CD4-positive, CD25-positive, alpha-beta regulatory T cell (primary cell): Measurements from ENCODE around the gene MSANTD2. TPM values are rescaled to one million over a fixed set of nuclear protein-coding genes. Genes with fewer than 3 reads are reported as not detected.

Experiments
- ATAC-seq, 2 donors: fragments of 150-1000 bp; cut with Tn5 transposase; one replicate each; pipeline ENCODE4 v1.10.0; 2021; ENCODE audit warnings: low read depth in 2 of 2, moderate number of reproducible peaks in 2 of 2, moderate library complexity in 1 of 2
- DNase-seq, 3 donors: peaks; one replicate each; pipeline versions ENCODE4 v3.0.0 to v3.0.0-alpha.2; 2012 to 2022; ENCODE audit warnings: mixed read lengths in 1 of 3
- H3K27ac ChIP-seq: one replicate; pipeline ENCODE4 v1.7.0; 2013; ENCODE audit warnings: mild to moderate bottlenecking, low read length; ENCODE audit not compliant: insufficient read depth, poor library complexity, severe bottlenecking
- H3K27me3 ChIP-seq: one replicate; pipeline ENCODE4 v1.7.0; 2013; ENCODE audit warnings: low read length; ENCODE audit not compliant: control insufficient read depth, insufficient read depth
- H3K36me3 ChIP-seq: one replicate; pipeline ENCODE4 v1.7.0; 2013; ENCODE audit warnings: mild to moderate bottlenecking, low read length, moderate library complexity; ENCODE audit not compliant: control insufficient read depth, insufficient read depth
- H3K4me1 ChIP-seq: 2 replicates; pipeline ENCODE4 v1.7.0; 2013; ENCODE audit warnings: mild to moderate bottlenecking, low read length; ENCODE audit not compliant: insufficient read depth, control insufficient read depth, poor library complexity, severe bottlenecking
- H3K4me3 ChIP-seq: one replicate; pipeline ENCODE4 v1.7.0; 2013; ENCODE audit warnings: low read depth, mild to moderate bottlenecking, low read length, moderate library complexity
- H3K9me3 ChIP-seq, 2 experiments: 1 replicate in 1 of 2; 2 replicates in 1 of 2; pipeline ENCODE4 v1.7.0; 2013; ENCODE audit warnings: low read length in 2 of 2, mild to moderate bottlenecking in 1 of 2, moderate library complexity in 1 of 2; ENCODE audit not compliant: control insufficient read depth in 2 of 2
- H3K27ac Mint-ChIP-seq, 3 donors: one replicate each; pipeline ENCODE4 v1.8.0; 2020 to 2022; ENCODE audit warnings: mild to moderate bottlenecking in 3 of 3, mixed read lengths in 3 of 3, moderate library complexity in 2 of 3
- H3K27me3 Mint-ChIP-seq: one replicate; pipeline ENCODE4 v1.8.0; 2022; ENCODE audit warnings: mild to moderate bottlenecking, mixed read lengths
- H3K36me3 Mint-ChIP-seq: one replicate; pipeline ENCODE4 v1.8.0; 2020; ENCODE audit warnings: mixed read lengths
- H3K4me1 Mint-ChIP-seq, 4 donors: one replicate each; pipeline ENCODE4 v1.8.0; 2020 to 2022; ENCODE audit warnings: mixed read lengths in 4 of 4, mild to moderate bottlenecking in 1 of 4
- H3K4me3 Mint-ChIP-seq, 4 donors: one replicate each; pipeline ENCODE4 v1.8.0; 2020 to 2022; ENCODE audit warnings: mild to moderate bottlenecking in 4 of 4, mixed read lengths in 4 of 4, moderate library complexity in 3 of 4
- H3K9me3 Mint-ChIP-seq, 7 donors: one replicate each; pipeline ENCODE4 v1.8.0; 2020 to 2022; ENCODE audit warnings: mixed read lengths in 7 of 7, mild to moderate bottlenecking in 3 of 7, moderate library complexity in 2 of 7
- polyA plus RNA-seq, 4 donors: library from polyadenylated mRNA; unstranded; fragments of 300-500 nt; fragmentation: Illumina TruSeq; gene quantifications; one replicate each; pipeline ENCODE4 v1.2.3, GENCODE V29; 2021
- total RNA-seq: library from RNA; stranded (reverse); gene quantifications from one replicate; pipeline ENCODE4 v1.2.3, GENCODE V29; 2022

The MSANTD2 gene
- total and polyA plus RNA-seq, 5 donors from 2014 or later: 1.9 to 10.0 (median 4.2) TPM

- peaks cover 34% of the 10 kb centered on the region for H3K27me3 Mint-ChIP-seq
- ATAC-seq: no peak
Observed at GRCh38 chr11:124725719-124726105, 74.5 kb downstream of the MSANTD2 start.

GRCh38 chr11:124724979-124725718, 75.1 kb downstream of the MSANTD2 start:
- Histone ChIP-seq H3K4me1 (no peaks in the 10 kb centered on the region), H3K27me3 (peaks cover 15% of the 10 kb centered on the region), H3K4me3 (no peak overlapping the region), H3K27ac (no peak overlapping the region), H3K36me3 (no peaks in the 10 kb centered on the region), H3K9me3 (no peaks in the 10 kb centered on the region)
- Mint-ChIP-seq H3K9me3 (peaks cover 0 to 2% (median 0%) of the 10 kb centered on the region in 7 donors), H3K27ac (no peak overlapping the region), H3K4me3 (no peak overlapping the region), H3K27me3 (peaks cover 35% of the 10 kb centered on the region), H3K4me1 (peaks cover 0 to 11% (median 1%) of the 10 kb centered on the region in 4 donors), H3K36me3 (no peaks in the 10 kb centered on the region)
- DNase-seq: no peak
- no peak for ATAC-seq

More at GRCh38 chr11:124725719-124726105, 74.5 kb downstream of the MSANTD2 start:
- no peak for DNase-seq
- Histone ChIP-seq H3K4me3 (no peak overlapping the region), H3K27ac (no peak overlapping the region), H3K4me1 (no peaks in the 10 kb centered on the region), H3K36me3 (no peaks in the 10 kb centered on the region), H3K27me3 (peaks cover 16% of the 10 kb centered on the region), H3K9me3 (no peaks in the 10 kb centered on the region)
- H3K27ac Mint-ChIP-seq: no peak overlapping the region
- peaks cover 0 to 2% (median 0%) of the 10 kb centered on the region in 7 donors for H3K9me3 Mint-ChIP-seq
- H3K4me3 Mint-ChIP-seq: no peak overlapping the region
- peaks cover 0 to 11% (median 1%) of the 10 kb centered on the region in 4 donors for H3K4me1 Mint-ChIP-seq
- H3K36me3 Mint-ChIP-seq: no peaks in the 10 kb centered on the region

GRCh38 chr11:124722176-124722575, 78.0 kb downstream of the MSANTD2 start:
- H3K4me1 ChIP-seq: peaks cover 9% of the 10 kb centered on the region
- peak overlapping the region in 1 of 3 donors; percentile 57 for H3K27ac Mint-ChIP-seq
- no peak for DNase-seq
- H3K27me3 Mint-ChIP-seq: peaks cover 54% of the 10 kb centered on the region
- H3K27me3 ChIP-seq: peaks cover 37% of the 10 kb centered on the region
- no peaks in the 10 kb centered on the region for H3K36me3 Mint-ChIP-seq
- H3K9me3 ChIP-seq: no peaks in the 10 kb centered on the region
- H3K4me1 Mint-ChIP-seq: peaks cover 5 to 23% (median 8%) of the 10 kb centered on the region in 4 donors
- H3K27ac ChIP-seq: no peak overlapping the region
- H3K4me3 ChIP-seq: no peak overlapping the region
- H3K36me3 ChIP-seq: no peaks in the 10 kb centered on the region
- no peak overlapping the region for H3K4me3 Mint-ChIP-seq
- no peak for ATAC-seq
- peaks cover 0 to 2% (median 0%) of the 10 kb centered on the region in 7 donors for H3K9me3 Mint-ChIP-seq

GRCh38 chr11:124719534-124719933, 80.7 kb downstream of the MSANTD2 start:
- peaks cover 5 to 21% (median 7%) of the 10 kb centered on the region in 4 donors for H3K4me1 Mint-ChIP-seq
- no peak overlapping the region for H3K27ac ChIP-seq
- H3K27ac Mint-ChIP-seq: no peak overlapping the region
- H3K36me3 ChIP-seq: no peaks in the 10 kb centered on the region
- H3K27me3 ChIP-seq: peaks cover 37% of the 10 kb centered on the region
- peaks cover 7% of the 10 kb centered on the region for H3K36me3 Mint-ChIP-seq
- DNase-seq: no peak
- peaks cover 9% of the 10 kb centered on the region for H3K4me1 ChIP-seq
- H3K4me3 Mint-ChIP-seq: no peak overlapping the region
- peaks cover 0 to 2% (median 0%) of the 10 kb centered on the region in 7 donors for H3K9me3 Mint-ChIP-seq
- H3K4me3 ChIP-seq: no peak overlapping the region
- H3K27me3 Mint-ChIP-seq: peaks cover 62% of the 10 kb centered on the region
- no peaks in the 10 kb centered on the region for H3K9me3 ChIP-seq
- no peak for ATAC-seq

- peaks cover 39% of the 10 kb centered on the region for H3K27me3 ChIP-seq
- peaks cover 65% of the 10 kb centered on the region for H3K27me3 Mint-ChIP-seq
- no peaks in the 10 kb centered on the region for H3K9me3 ChIP-seq
- no peak overlapping the region for H3K27ac ChIP-seq
- H3K36me3 Mint-ChIP-seq: peaks cover 7% of the 10 kb centered on the region
- peaks cover 9% of the 10 kb centered on the region for H3K4me1 ChIP-seq
- no peak overlapping the region for H3K4me3 Mint-ChIP-seq
- H3K4me3 ChIP-seq: no peak overlapping the region
- no peak for DNase-seq
- no peaks in the 10 kb centered on the region for H3K36me3 ChIP-seq
- peaks cover 5 to 21% (median 7%) of the 10 kb centered on the region in 4 donors for H3K4me1 Mint-ChIP-seq
- no peak overlapping the region for H3K27ac Mint-ChIP-seq
- peaks cover 0 to 2% (median 0%) of the 10 kb centered on the region in 7 donors for H3K9me3 Mint-ChIP-seq
- ATAC-seq: no peak
Observed at GRCh38 chr11:124718801-124719200, 81.4 kb downstream of the MSANTD2 start.

- peak overlapping the region; percentile 24 for H3K4me3 ChIP-seq
Observed at GRCh38 chr11:124717786-124718651, 82.2 kb downstream of the MSANTD2 start.

GRCh38 chr11:124717421-124717785, 82.8 kb downstream of the MSANTD2 start:
- H3K36me3 ChIP-seq: no peaks in the 10 kb centered on the region
- H3K4me3 Mint-ChIP-seq: peak overlapping the region in 2 of 4 donors; percentile 7 to 13
- ATAC-seq: no peak
- H3K4me3 ChIP-seq: no peak overlapping the region
- H3K9me3 Mint-ChIP-seq: peaks cover 0 to 2% (median 0%) of the 10 kb centered on the region in 7 donors
- peaks cover 9% of the 10 kb centered on the region for H3K4me1 ChIP-seq
- no peaks in the 10 kb centered on the region for H3K9me3 ChIP-seq
- H3K27ac ChIP-seq: no peak overlapping the region
- peaks cover 5 to 15% (median 7%) of the 10 kb centered on the region in 4 donors for H3K4me1 Mint-ChIP-seq
- H3K36me3 Mint-ChIP-seq: peaks cover 7% of the 10 kb centered on the region
- peaks cover 57% of the 10 kb centered on the region for H3K27me3 Mint-ChIP-seq
- DNase-seq: no peak
- peak overlapping the region in 1 of 3 donors; percentile 4 for H3K27ac Mint-ChIP-seq
- peaks cover 35% of the 10 kb centered on the region for H3K27me3 ChIP-seq

More at GRCh38 chr11:124717786-124718651, 82.2 kb downstream of the MSANTD2 start:
- peaks cover 7% of the 10 kb centered on the region for H3K36me3 Mint-ChIP-seq
- peaks cover 9% of the 10 kb centered on the region for H3K4me1 ChIP-seq
- ATAC-seq: no peak
- H3K27me3 Mint-ChIP-seq: peaks cover 62% of the 10 kb centered on the region
- H3K27me3 ChIP-seq: peaks cover 36% of the 10 kb centered on the region
- H3K27ac ChIP-seq: no peak overlapping the region
- no peaks in the 10 kb centered on the region for H3K36me3 ChIP-seq
- peaks cover 0 to 2% (median 0%) of the 10 kb centered on the region in 7 donors for H3K9me3 Mint-ChIP-seq
- H3K9me3 ChIP-seq: no peaks in the 10 kb centered on the region
- DNase-seq: no peak
- H3K4me1 Mint-ChIP-seq: peaks cover 5 to 21% (median 7%) of the 10 kb centered on the region in 4 donors
- H3K27ac Mint-ChIP-seq: peak overlapping the region in 1 of 3 donors; percentile 4
- peak overlapping the region in 2 of 4 donors; percentile 13 to 25 for H3K4me3 Mint-ChIP-seq
